ENCODE measurements around the gene ANKLE1.

DNA sequence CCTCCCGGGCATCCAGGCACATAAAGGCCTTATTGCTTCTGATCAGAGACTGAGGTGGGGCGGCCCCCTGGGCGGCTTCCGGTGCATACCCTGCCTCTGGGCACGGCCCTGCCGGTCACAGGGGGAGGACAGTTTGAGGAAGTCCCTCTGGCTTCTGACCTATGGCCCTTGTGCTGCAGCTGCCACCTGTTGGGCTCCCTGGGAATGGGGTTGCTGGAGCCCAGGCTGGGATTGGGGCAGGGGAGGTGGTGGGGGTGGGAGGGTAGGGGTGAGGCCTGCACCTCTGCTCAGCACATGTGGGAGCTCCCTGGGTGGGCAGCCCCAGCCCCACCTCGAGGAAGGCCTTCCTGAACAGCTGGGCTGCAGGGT is 42.2 kb downstream of the ANKLE1 start:
- TF ChIP-seq POLR2A (IDR thresholded peaks at IDR 0.05; ENCODE audit: low read depth), result no peak
- TF ChIP-seq, protein P1, sequence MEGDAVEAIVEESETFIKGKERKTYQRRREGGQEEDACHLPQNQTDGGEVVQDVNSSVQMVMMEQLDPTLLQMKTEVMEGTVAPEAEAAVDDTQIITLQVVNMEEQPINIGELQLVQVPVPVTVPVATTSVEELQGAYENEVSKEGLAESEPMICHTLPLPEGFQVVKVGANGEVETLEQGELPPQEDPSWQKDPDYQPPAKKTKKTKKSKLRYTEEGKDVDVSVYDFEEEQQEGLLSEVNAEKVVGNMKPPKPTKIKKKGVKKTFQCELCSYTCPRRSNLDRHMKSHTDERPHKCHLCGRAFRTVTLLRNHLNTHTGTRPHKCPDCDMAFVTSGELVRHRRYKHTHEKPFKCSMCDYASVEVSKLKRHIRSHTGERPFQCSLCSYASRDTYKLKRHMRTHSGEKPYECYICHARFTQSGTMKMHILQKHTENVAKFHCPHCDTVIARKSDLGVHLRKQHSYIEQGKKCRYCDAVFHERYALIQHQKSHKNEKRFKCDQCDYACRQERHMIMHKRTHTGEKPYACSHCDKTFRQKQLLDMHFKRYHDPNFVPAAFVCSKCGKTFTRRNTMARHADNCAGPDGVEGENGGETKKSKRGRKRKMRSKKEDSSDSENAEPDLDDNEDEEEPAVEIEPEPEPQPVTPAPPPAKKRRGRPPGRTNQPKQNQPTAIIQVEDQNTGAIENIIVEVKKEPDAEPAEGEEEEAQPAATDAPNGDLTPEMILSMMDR (IDR thresholded peaks at IDR 0.05), result no peak
